Neural cell (in vitro differentiated cells): ENCODE data around the gene NAA20. TPM values are rescaled to one million over a fixed set of nuclear protein-coding genes. Genes with fewer than 3 reads are reported as not detected.
"Not testable (repeated sequence)": the region's sequence is repeated elsewhere in the genome, so short reads cannot be mapped to it uniquely, and the experiment has no call there.

Experiments used
- H2AFZ ChIP-seq: fragments of 200-600, 300-800 bp; sonication (generic), shearing (Covaris generic); 2 replicates; pipeline ENCODE4 v1.6.0; 2014; ENCODE audit warnings: low read depth, mild to moderate bottlenecking, antibody characterized with exemption, low read length, moderate library complexity
- H3F3A ChIP-seq: fragments of 200-600 bp; shearing (Covaris generic); 2 replicates; pipeline ENCODE4 v1.6.1; 2016; ENCODE audit warnings: mild to moderate bottlenecking, moderate library complexity, mixed read lengths, antibody characterized with exemption, low read length; ENCODE audit not compliant: insufficient read depth, poor library complexity, severe bottlenecking
- H3K27ac ChIP-seq: fragments of 200-600, 300-800 bp; sonication (generic), shearing (Covaris generic); 2 replicates; pipeline ENCODE4 v1.5.1; 2014; ENCODE audit warnings: mild to moderate bottlenecking, low read length, moderate library complexity
- H3K27me3 ChIP-seq: fragments of 300-800, 200-600 bp; sonication (generic), shearing (Covaris generic); 2 replicates; pipeline ENCODE4 v1.6.0; 2014; ENCODE audit warnings: mild to moderate bottlenecking, low read depth, low read length, moderate library complexity; ENCODE audit not compliant: insufficient read depth
- H3K36me3 ChIP-seq: fragments of 300-800, 200-600 bp; sonication (generic), shearing (Covaris generic); 2 replicates; pipeline ENCODE4 v1.5.1; 2014; ENCODE audit warnings: mild to moderate bottlenecking, antibody characterized with exemption, low read length, moderate library complexity; ENCODE audit not compliant: insufficient read depth
- H3K4me2 ChIP-seq: fragments of 300-800, 200-600 bp; sonication (generic), shearing (Covaris generic); 2 replicates; pipeline ENCODE4 v1.6.0; 2014; ENCODE audit warnings: mild to moderate bottlenecking, low read length
- H3K4me3 ChIP-seq: fragments of 300-800, 200-600 bp; sonication (generic), shearing (Covaris generic); 2 replicates; pipeline ENCODE4 v1.5.1; 2014; ENCODE audit warnings: mild to moderate bottlenecking, low read length, moderate library complexity
- H3K79me2 ChIP-seq: fragments of 200-600 bp; shearing (Covaris generic); replicated peaks from 2 replicates; pipeline ENCODE4 v1.6.0; 2014; ENCODE audit warnings: mild to moderate bottlenecking, low read length, moderate library complexity; ENCODE audit not compliant: insufficient read depth
- H3K9ac ChIP-seq: fragments of 300-800, 200-600 bp; sonication (generic), shearing (Covaris generic); 2 replicates; pipeline ENCODE4 v1.6.1; 2016; ENCODE audit warnings: mild to moderate bottlenecking, low read length, mixed read lengths
- H3K9me2 ChIP-seq: fragments of 200-600 bp; shearing (Covaris generic); 2 replicates; pipeline ENCODE4 v1.6.1; 2016; ENCODE audit warnings: mild to moderate bottlenecking, low read length, mixed read lengths; ENCODE audit not compliant: insufficient read depth
- H3K9me3 ChIP-seq: fragments of 200-600, 300-800 bp; sonication (generic), shearing (Covaris generic); 2 replicates; pipeline ENCODE4 v1.6.1; 2016; ENCODE audit warnings: mild to moderate bottlenecking, mixed run types, low read length, moderate library complexity, mixed read lengths
- H4K20me1 ChIP-seq: fragments of 200-600 bp; shearing (Covaris generic); 2 replicates; pipeline ENCODE4 v1.6.1; 2016; ENCODE audit warnings: mild to moderate bottlenecking, mixed run types; ENCODE audit not compliant: insufficient read depth
- EP300 ChIP-seq: fragments of 450-650 bp; conservative IDR thresholded peaks from 2 replicates; pipeline ENCODE4 v1.6.1; 2014; ENCODE audit warnings: antibody characterized with exemption, mild to moderate bottlenecking, moderate library complexity; ENCODE audit not compliant: poor library complexity, severe bottlenecking
- EZH2 ChIP-seq: fragments of 200-600, 300-800 bp; shearing (Covaris generic), sonication (generic); IDR thresholded peaks from 2 replicates; pipeline ENCODE4 v1.6.1; 2014; ENCODE audit warnings: antibody characterized with exemption, low read length, borderline replicate concordance, mild to moderate bottlenecking; ENCODE audit not compliant: insufficient read depth, poor library complexity, severe bottlenecking
- MXI1 ChIP-seq: fragments of 450-650 bp; conservative IDR thresholded peaks from 2 replicates; pipeline ENCODE4 v1.6.1; 2014; ENCODE audit warnings: antibody characterized with exemption, mild to moderate bottlenecking; ENCODE audit not compliant: poor library complexity, severe bottlenecking
- POLR2AphosphoS5 ChIP-seq: IDR thresholded peaks from 2 replicates; pipeline ENCODE4 v1.6.1; 2012
- RAD21 ChIP-seq: fragments of 450-650 bp; conservative IDR thresholded peaks from 2 replicates; pipeline ENCODE4 v1.6.1; 2014; ENCODE audit warnings: antibody characterized with exemption, mild to moderate bottlenecking, moderate library complexity
- SMC3 ChIP-seq: fragments of 450-650 bp; conservative IDR thresholded peaks from 2 replicates; pipeline ENCODE4 v1.6.1; 2014; ENCODE audit warnings: antibody characterized with exemption, mild to moderate bottlenecking, moderate library complexity; ENCODE audit not compliant: poor library complexity
- TAF1 ChIP-seq: IDR thresholded peaks from 2 replicates; pipeline ENCODE4 v1.6.1; 2012; ENCODE audit warnings: low read depth
- polyA plus RNA-seq: library from polyadenylated mRNA; depleted of rRNA; stranded (reverse); fragments of >200 nt; gene quantifications from 2 replicates; pipeline ENCODE4 v1.2.3, GENCODE V29; 2014
- TF ChIP-seq, protein P1 (sequence below): fragments of 450-650 bp; IDR thresholded peaks from 2 replicates; pipeline ENCODE4 v1.5.1; 2014; ENCODE audit warnings: antibody characterized with exemption, mild to moderate bottlenecking, moderate library complexity; ENCODE audit not compliant: poor library complexity, severe bottlenecking
- TF ChIP-seq, protein P2 (sequence below): IDR thresholded peaks from 2 replicates; pipeline ENCODE4 v1.6.1; 2012; ENCODE audit warnings: borderline replicate concordance

Gene NAA20
- polyA plus RNA-seq, 1 donor from 2014 or later = 48.9 TPM

DNA sequence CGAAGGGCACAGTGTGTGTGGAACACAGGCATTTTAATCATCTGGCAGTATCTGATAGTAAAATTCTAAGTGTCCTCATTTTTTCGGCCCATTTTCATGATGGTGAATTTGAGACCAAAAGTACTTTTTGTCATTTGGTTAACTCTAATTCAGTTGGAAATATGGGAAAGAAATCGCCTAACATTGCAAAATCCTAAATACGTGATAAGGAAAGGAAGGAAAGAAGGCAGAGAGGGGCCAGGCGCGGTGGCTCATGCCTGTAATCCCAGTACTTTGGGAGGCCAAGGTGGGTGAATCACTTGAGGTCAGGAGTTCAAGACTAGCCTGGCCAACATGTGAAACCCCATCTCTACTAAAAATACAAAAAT is 13.2 kb upstream of the NAA20 start:
- not testable (repeated sequence) for H3K27ac ChIP-seq, H3K4me2 ChIP-seq, H3K79me2 ChIP-seq, H3F3A ChIP-seq, H3K4me3 ChIP-seq, H3K27me3 ChIP-seq, H3K9me2 ChIP-seq, H2AFZ ChIP-seq, H3K9ac ChIP-seq, H3K36me3 ChIP-seq, H4K20me1 ChIP-seq, H3K9me3 ChIP-seq

DNA sequence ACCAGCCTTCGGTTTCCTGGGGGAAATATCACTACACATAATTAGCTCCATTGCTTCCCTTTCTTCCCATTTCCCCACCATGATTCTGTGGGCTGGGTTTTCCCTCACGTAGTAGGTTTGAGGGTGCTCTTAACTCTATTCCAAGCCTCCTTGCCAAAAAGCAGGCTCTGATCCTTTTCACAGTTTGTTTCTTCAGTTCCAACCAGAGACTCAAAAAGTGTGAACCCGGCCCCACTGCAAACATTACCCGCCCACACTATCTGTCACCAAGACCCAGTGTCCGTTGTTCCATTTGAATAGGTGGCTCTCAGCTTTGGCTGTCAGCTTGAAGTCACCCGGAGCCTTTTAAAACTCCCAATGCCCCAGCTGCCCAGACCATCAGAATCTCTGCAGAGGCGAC is 11.8 kb upstream of the NAA20 start:
- TF ChIP-seq SMC3 = no peak
- TF ChIP-seq RAD21 = no peak
- TF ChIP-seq TAF1 = no peak
- no peak for TF ChIP-seq POLR2AphosphoS5
- TF ChIP-seq, protein P1, sequence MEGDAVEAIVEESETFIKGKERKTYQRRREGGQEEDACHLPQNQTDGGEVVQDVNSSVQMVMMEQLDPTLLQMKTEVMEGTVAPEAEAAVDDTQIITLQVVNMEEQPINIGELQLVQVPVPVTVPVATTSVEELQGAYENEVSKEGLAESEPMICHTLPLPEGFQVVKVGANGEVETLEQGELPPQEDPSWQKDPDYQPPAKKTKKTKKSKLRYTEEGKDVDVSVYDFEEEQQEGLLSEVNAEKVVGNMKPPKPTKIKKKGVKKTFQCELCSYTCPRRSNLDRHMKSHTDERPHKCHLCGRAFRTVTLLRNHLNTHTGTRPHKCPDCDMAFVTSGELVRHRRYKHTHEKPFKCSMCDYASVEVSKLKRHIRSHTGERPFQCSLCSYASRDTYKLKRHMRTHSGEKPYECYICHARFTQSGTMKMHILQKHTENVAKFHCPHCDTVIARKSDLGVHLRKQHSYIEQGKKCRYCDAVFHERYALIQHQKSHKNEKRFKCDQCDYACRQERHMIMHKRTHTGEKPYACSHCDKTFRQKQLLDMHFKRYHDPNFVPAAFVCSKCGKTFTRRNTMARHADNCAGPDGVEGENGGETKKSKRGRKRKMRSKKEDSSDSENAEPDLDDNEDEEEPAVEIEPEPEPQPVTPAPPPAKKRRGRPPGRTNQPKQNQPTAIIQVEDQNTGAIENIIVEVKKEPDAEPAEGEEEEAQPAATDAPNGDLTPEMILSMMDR = no peak
- TF ChIP-seq, protein P2, sequence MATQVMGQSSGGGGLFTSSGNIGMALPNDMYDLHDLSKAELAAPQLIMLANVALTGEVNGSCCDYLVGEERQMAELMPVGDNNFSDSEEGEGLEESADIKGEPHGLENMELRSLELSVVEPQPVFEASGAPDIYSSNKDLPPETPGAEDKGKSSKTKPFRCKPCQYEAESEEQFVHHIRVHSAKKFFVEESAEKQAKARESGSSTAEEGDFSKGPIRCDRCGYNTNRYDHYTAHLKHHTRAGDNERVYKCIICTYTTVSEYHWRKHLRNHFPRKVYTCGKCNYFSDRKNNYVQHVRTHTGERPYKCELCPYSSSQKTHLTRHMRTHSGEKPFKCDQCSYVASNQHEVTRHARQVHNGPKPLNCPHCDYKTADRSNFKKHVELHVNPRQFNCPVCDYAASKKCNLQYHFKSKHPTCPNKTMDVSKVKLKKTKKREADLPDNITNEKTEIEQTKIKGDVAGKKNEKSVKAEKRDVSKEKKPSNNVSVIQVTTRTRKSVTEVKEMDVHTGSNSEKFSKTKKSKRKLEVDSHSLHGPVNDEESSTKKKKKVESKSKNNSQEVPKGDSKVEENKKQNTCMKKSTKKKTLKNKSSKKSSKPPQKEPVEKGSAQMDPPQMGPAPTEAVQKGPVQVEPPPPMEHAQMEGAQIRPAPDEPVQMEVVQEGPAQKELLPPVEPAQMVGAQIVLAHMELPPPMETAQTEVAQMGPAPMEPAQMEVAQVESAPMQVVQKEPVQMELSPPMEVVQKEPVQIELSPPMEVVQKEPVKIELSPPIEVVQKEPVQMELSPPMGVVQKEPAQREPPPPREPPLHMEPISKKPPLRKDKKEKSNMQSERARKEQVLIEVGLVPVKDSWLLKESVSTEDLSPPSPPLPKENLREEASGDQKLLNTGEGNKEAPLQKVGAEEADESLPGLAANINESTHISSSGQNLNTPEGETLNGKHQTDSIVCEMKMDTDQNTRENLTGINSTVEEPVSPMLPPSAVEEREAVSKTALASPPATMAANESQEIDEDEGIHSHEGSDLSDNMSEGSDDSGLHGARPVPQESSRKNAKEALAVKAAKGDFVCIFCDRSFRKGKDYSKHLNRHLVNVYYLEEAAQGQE = no peak
- Histone ChIP-seq H3K79me2 (no peaks in the 10 kb centered on the region), H3F3A (no peaks in the 10 kb centered on the region), H3K4me2 (no peak overlapping the region), H3K9me2 (no peaks in the 10 kb centered on the region), H3K27me3 (no peaks in the 10 kb centered on the region), H3K36me3 (no peaks in the 10 kb centered on the region), H3K9ac (no peak overlapping the region), H3K9me3 (no peaks in the 10 kb centered on the region), H4K20me1 (no peaks in the 10 kb centered on the region), H3K4me3 (no peak overlapping the region), H2AFZ (no peak overlapping the region), H3K27ac (no peak overlapping the region)

DNA sequence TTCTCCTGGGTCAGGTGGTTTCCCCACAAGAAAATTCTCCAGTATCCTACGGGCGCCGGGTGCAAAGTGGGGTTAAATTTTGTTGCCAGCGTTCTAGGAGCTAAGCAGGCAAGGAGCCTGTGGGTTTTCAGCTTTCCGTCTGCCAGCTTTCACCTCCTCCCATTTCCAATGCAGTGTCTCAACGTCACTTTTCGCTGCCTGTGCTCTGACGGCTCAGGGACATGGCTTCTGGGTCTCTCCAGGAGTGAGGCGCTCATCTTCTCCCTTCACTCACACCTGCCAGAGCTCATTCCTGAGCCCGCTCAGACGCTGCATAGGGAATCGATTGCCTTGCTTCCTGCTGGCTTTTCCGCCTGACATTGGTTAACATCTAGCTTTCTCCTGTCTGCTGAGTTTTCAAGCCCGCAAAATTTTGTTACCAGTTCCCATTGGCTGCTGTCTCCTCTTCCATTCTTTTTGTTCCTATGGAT is 7.3 kb upstream of the NAA20 start:
- Histone ChIP-seq H4K20me1 (no peaks in the 10 kb centered on the region), H3K9ac (peak overlapping the region; percentile 5), H3K4me3 (peak overlapping the region; percentile 28), H2AFZ (no peak overlapping the region), H3K36me3 (no peaks in the 10 kb centered on the region), H3K79me2 (no peaks in the 10 kb centered on the region), H3K9me3 (no peaks in the 10 kb centered on the region), H3F3A (no peaks in the 10 kb centered on the region), H3K4me2 (no peak overlapping the region), H3K27ac (peak overlapping the region; percentile 29), H3K27me3 (no peaks in the 10 kb centered on the region), H3K9me2 (no peaks in the 10 kb centered on the region)
- TF ChIP-seq SMC3 = no peak
- TF ChIP-seq, protein P2 = peak; percentile 47
- TF ChIP-seq, protein P1 = no peak
- TF ChIP-seq POLR2AphosphoS5 = peak; percentile 29
- no peak for TF ChIP-seq EZH2
- no peak for TF ChIP-seq MXI1
- TF ChIP-seq TAF1 = no peak
- TF ChIP-seq EP300 = peak; percentile 63
- TF ChIP-seq RAD21 = no peak
